Stromal cell of bone marrow (primary cell): ENCODE measurements around the gene NTN1.

Source experiments
- DNase-seq: peaks from one replicate; pipeline ENCODE4 v3.0.0-alpha.2; 2012; ENCODE audit warnings: low read depth

Gene NTN1

DNA sequence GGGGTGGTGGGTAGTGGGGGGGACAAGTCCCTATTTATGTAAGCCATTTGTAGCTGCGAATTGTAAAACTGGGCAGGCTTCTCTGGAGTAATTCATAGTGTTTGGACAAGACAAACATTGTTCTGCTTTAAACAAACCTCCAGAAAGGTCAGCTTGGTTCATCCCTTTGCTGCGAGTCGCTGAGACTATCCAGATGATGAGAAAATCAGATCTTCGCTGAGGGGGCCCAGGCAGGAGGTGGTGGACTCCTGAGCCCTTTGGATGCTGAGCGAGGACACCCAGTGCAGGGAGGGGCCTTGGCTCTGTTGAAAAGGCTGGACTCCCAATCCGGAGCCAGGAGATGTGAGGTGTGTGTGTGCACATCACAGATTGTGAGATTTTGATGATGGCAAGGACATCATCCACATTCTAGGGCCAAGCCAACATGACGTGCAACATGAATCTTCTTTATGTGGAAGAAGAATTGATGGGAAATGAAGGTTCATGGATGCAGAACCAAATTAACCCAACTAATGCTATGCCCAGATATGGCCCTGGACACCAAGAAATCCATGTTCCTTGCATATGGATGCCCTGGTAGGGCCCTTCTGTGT, 15.0 kb upstream of the NTN1 start:
- no peak for DNase-seq

DNA sequence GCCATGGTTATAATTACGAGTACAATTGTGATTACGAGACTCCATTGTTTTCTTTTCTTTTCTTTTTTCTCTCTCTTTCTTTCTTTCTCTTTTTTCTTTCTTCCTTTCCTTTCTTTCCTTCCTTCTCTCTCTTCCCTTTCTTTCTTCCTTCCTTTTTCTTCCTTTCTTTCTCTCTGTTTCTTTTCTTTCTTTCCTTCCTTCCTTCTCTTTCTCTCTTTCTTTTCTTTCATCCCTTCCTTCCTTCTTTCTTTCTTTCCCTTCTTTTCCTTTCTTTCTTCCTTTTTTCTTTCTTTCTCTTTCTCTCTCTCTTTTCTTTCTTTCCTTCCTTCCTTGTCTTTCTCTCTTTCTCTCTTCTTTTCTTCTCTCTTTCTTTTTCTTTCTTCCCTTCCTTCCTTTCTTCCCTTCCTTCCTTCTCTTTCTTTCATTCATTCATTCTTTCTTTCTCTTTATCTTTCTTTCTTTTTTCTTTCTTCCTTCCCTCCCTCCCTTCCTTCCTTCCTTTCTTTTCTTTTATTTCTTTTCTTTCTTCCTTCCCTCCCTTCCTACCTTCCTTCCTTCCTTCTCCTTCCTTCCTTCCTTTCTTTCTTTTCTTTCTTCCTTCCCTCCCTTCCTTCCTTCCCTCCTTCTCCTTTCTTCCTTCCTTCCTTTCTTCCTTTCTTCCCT, 14.1 kb upstream of the NTN1 start:
- DNase-seq = no peak

DNA sequence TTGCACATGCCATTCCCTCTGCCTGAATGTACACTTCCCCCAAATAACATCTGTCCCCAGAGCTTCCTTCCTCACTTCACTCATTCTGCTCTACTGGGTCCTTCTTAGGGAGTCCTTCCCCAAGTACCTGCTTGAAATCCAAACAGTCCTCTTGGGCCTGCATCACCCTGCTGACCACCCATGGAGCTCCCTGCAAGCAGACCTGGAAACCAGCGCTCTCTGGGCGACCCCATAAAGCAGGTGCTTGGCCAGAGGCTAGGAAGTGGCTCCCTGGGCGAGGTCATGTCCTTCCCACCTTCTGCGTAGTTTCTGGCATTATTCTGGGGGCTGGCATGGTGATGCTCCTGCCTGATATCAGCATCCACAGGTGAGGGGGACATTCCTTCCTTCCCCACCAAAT, 12.2 kb upstream of the NTN1 start:
- DNase-seq = no peak

DNA sequence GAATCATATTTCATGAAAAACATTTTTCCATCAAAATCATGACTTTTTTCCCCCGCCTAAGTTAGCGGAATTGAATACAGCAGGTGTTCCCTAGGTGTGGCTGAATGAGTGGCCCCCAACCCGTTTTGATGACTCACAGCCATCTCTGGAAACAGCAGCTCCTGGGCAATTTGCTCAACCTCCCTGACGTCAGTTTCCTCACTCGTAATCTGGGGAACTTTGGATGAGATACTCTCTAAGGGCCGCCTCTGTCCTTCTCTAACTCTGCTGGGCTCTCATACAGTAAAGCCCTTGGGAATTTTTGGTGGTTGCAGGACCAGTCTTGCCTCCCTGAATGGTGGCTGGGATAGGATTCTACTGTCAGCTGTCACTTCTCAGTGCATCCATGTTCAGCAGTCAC, 11.6 kb upstream of the NTN1 start:
- no peak for DNase-seq

DNA sequence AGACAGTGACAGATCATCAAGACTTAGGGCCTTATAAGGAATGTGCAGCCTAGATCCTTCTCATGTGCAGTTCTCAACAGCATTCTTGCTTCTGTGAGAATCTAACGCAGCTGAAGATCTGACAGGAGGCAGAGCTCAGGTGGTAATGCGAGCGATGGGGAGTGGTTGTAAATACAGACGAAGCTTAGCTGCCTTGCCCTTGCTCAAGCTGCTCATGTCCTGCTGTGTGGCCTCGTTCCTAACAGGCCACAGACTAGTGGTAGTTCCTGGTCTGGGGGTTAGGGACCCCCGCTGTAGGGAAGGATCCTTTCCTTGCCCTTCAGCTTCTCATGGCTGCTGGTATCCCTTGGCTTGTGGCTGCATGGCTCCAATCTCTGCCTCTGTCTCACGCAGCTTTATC, 10.3 kb upstream of the NTN1 start:
- DNase-seq = no peak

DNA sequence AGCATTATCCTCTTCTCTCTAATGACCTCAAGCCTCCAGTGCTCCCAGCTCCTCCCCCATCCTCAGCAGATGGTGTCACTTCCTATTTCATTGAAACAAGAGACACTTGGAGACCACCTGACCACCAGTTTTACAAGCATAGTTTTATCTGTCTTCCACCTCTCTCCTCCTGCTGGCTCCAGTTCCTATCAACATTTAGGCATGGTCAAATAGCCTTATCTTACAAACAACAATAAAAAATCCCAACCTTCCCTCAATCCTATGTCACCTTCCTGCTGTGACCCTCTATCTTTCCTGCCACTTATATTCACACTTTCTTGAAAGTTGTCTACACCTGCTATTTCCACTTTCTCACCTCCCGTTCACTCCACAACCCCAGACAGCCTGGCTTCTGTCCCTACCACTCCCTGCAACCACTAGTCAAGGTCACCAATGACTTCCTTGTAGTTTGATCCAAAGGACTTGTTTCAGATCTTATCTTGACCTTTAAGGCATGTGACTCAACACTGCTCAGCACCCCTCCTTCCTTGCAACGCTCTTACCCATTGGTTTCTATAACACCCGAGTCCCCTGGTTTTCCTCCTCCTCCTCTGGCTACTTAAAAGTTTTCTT, 4.3 kb upstream of the NTN1 start:
- DNase-seq = no peak

DNA sequence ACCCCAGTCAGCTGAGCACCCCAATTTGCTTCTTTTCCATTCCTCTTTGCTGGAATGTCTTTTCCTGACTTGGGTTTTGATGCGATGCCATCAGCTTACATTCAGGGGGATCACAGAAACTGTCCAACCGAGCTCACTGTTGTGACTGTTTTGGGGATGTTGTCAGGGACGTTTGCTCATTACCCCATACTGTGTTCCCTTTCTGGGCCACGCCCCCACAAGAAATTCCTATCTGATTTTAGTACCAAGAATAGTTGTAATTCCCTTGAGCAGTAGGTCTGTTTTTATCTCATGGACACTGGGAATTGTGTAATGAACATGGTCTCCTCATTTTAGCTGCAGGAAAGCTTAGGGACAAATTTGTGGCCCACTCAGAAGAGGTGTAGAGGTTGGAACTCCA, 2.6 kb upstream of the NTN1 start:
- no peak for DNase-seq

DNA sequence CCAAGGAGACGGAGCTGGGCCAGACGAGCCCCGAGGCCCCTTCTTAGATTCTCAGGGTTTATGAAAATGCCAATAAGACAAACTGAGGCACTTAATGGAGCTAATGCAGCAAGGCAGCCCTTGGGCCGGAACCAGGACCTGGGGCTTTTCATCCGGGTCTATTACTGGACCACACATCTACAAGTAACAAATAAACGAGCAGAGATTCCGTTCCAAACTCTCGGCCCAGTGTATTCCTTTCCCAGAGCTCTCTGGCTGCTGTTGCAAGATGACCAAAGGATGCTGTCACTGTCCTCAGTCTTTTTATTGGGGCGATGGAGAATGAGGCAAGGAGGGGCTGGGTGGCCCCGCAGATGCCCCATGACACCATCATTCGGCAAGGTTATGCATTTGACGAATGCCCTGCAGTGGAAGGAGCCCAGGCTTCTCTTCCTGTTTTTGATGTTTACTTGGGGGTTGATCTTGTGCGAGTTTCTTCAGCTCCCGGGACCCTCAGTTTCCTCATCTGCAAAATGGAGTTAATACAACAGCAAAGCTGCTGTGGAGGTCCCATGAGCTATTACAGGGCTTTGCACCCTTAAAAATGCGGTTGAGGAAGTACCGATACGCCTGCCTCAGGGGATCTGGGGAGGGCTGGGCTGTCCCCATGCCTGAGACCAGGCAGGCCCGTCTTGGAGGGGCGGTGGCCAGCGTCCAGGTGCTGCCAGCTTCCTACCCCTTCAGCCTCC, 1.1 kb upstream of the NTN1 start:
- DNase-seq = no peak

DNA sequence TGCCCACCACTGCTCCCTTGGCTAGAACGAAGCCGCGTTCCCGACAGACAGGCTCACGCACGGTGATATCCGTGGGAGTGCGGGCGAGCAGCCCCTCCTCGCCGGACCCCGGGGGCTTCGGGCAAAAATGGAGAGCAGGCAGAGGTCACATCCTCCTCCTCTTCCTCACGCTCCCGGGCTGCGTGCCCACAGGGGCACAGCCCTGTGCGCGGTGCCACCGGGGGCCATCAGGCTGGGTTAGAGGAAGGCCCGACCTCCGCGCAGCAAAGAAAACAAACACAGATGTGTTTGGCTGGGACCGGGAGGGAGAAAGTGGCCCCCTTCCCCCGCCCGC, 519 bp upstream of the NTN1 start:
- no peak for DNase-seq

DNA sequence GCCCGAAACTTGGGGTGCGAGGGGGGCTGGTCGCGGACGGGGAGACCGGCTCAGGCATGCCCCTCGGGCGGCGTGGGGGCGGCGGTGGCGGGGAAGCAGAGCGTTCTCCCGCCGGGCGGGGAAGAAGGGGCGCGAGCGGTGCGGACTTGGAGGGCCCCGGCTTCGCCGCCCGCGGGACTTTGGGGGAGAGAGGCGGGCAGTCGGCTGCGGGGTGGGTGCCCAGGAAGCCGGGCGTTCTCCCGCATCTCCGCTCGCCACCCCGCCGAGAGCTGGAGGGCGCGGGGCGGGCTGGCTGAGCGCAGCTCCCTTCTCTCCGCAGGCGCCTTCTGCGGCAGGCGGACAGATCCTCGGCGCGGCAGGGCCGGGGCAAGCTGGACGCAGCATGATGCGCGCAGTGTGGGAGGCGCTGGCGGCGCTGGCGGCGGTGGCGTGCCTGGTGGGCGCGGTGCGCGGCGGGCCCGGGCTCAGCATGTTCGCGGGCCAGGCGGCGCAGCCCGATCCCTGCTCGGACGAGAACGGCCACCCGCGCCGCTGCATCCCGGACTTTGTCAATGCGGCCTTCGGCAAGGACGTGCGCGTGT, 772 bp downstream of the NTN1 start:
- no peak for DNase-seq

DNA sequence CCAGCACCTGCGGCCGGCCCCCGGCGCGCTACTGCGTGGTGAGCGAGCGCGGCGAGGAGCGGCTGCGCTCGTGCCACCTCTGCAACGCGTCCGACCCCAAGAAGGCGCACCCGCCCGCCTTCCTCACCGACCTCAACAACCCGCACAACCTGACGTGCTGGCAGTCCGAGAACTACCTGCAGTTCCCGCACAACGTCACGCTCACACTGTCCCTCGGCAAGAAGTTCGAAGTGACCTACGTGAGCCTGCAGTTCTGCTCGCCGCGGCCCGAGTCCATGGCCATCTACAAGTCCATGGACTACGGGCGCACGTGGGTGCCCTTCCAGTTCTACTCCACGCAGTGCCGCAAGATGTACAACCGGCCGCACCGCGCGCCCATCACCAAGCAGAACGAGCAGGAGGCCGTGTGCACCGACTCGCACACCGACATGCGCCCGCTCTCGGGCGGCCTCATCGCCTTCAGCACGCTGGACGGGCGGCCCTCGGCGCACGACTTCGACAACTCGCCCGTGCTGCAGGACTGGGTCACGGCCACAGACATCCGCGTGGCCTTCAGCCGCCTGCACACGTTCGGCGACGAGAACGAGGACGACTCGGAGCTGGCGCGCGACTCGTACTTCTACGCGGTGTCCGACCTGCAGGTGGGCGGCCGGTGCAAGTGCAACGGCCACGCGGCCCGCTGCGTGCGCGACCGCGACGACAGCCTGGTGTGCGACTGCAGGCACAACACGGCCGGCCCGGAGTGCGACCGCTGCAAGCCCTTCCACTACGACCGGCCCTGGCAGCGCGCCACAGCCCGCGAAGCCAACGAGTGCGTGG, 1.5 kb downstream of the NTN1 start:
- DNase-seq = no peak

DNA sequence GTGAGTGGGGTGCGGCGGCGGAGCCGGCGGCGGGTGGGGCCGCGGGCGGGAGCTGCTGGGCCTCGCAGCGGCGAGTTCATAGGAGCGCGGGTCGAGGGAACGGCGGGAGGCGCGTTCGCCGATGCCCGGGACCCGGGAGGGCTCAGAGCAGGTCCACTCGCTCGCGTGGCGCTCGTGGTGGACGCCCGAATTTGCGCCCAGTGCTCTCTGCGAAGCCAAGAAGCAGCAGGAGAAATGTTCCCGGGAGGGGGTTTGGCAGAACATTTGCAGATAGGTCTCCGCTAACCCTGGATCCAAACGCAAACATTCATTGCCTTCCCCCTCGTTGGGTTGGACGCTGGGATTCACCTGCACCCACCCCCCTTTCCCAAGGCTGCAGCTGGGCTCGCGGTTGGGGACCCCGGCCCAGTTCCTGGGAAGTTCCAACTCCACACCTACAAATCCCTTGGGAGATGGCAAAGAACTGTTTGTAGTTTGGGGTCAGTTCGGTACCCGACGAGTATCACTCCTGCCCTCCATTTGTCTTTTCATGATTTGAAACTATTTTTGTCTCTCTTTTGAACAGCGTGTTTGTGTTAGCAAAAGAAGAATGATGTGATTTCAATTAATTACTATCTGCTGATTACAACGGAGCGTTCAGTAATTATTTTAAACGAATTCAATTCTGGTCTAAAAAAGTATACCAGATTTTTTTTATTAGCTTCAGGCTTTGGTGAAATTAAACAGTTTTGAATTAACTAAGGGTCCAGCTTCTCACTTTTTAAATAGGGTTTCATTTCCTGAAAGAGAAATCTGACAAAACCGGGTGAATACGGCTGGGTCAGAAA, 2.3 kb downstream of the NTN1 start:
- no peak for DNase-seq

DNA sequence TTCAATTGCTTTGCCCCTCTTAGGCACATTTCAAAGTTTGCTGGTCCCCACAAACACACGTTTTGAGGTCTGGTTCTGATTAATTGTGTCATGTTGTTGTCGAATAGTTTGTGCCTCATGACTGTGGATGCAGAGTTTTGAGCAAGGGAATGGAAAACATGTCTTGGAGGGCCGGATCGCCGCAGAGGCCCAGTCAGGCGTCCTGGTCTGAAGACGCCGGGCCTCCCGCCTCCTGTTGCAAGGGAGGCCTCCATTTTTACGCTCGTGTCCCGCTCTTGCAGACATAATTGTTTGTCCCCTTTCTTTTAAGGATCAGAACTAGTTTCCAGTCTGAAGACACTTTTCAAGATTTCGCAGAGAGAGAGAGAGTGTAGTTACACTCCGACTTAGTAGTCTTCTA, 3.2 kb downstream of the NTN1 start:
- DNase-seq = no peak

DNA sequence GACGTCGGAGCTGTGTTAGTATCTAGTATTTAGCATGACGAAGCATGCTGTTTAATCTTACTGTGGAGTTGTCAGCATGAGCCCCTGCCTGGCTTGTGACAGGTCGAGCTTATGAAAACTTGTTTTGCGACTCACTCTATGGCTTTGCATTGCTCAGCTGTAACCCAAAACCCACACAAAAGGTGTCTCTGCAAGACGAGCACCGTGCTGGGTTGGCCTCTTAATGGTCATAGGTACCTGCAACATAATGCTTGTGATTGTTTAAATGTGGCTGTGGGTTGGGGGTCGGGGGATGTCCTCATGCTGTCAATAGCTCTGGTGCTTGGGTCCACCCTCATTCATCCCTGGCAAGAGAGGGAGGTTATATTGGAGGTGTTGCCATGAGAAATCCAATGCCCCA, 5.4 kb downstream of the NTN1 start:
- no peak for DNase-seq

DNA sequence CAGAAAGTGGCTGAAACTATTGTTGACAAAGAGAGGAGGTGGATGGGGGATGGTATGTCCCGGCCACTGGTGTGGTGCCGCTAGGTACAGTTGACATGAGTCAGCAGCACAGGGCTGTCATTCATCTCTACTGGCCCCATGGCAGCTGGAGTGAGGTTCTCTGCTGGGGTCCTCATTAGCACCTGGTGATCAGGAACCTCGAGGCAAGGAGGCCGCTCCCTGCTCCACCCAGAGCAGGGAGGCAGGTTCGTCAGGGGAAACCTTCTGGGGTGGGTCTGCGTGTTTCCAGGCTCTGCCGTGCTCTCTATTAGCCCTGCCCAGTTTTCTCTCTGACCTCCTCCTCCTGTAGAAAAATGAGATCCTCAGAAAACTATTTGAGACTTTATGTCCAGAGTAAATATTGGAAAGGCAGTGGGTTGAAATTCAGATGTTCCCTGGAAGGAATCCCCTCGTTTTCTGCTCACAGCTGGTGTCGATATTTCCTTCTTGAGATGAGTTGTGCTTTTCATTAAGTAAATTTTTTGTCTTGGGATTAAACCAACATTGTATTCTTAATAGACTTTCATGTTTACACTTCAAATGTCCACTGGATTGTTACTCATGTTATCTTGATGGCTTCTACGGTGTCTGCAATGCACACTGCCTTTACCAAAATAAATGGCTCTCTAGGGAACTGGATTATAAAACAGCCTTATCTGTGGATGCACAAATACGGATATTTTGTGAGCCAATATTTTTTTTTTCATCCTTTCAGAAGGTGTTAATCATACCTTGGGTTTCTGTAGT, 7.1 kb downstream of the NTN1 start:
- no peak for DNase-seq

DNA sequence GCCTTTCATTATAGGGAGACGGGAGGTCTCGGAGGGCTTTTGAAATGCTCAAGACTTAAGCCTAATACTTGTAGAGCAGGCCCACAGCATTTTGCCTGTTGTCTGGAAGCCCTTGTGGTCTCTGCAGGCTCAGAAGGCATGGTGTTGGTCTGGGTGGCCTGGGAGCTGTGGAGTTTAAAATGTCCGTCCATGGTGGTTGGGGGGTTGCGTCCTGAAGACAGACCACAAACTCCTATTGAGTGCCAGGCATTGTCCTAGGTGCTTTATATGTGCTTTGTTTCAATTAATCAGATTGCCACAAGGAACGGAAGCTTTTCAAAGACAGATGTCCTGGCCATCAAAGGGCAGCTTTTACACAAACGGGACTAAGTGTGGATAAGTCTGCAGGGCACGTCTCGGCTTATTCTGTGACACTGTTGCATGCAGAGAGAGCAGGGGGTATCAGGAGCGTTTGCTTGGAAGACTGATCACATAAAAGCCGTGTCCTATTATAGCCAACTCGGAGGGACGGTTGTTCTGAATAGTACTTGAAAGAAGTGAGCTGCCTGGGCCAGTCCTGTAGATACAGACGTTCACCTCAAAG, 7.8 kb downstream of the NTN1 start:
- DNase-seq = no peak

DNA sequence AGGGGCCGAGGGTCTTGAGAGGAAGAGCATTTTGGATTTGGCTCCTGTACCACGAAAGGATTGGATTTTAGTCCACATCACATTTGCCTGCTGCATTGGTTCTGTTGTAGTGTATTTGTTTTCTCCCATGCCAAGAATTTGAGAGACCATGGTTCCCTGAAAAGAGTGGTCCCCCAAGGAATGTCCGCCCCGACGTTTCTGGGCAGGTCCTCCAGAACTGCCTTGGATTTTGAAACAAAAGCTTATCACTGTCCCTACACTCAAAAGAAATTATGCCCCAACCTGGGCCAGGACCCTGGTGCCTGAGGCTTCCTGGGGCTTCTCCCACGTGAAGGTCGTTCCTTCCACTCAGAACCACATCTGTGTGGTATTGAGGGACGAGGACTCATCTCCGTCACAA, 10.8 kb downstream of the NTN1 start:
- DNase-seq = no peak

DNA sequence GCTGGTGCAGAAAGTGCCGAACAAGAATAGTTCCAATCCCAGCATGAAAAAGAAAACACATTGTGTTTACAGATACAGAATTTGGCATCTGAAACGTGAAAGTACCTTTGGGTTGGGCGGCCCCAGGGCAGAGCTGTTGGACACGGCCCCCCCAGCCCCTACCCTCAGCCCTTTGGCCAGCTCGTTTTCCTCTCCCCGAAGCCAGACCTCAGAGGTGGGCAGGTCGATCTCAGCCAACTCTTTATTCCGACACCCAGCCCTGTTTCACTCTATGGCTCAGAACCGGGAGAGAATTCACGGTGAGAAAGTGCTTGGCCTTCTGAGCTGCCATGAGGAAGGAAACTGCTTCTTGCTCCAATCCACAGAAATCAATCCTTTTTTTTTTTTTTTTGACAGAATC, 11.3 kb downstream of the NTN1 start:
- DNase-seq = no peak

DNA sequence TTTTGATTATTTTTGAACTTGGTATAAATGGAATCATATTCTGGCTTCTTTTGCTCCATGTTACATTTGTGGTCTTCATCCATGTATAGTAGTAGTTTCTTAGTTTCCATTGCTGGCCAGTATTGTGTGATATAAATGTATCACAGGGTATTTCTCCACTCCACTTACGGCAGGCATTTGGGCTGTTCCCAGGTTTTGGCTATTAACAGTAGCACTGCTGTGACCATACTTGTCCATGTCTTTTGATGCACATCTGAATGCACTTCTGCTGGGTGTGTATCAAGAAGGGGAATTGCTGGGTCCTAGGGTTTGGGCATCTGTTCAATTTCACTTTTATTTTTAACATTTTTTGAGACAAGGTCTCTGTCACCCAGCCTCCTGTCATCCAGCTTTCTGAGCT, 13.9 kb downstream of the NTN1 start:
- no peak for DNase-seq

DNA sequence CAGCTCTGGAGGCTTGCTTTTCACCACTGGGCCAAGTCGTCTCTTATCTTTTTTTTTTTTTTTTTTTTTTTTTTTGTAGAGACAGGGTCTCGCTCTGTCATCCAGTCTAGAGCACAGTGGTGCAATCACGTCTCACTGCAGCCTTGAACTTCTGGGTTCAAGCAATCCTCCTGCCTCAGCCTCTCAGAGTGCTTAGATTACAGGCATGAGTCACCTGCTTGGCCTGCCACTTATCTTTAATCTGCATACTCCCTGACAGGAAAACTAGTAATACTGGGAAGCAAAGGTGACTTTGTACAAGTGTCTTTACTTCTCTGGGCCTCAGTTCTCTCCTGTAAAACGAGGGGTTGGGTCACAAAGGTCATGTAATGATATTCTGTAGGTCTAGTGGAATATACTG, 15.0 kb downstream of the NTN1 start:
- DNase-seq = no peak
